Fibroblast of skin of left quadriceps (primary cell): ENCODE measurements around the gene SNCB.

Experiments used
- DNase-seq, 2 experiments: peaks; one replicate each; pipeline ENCODE4 v3.0.0-alpha.2; 2013; ENCODE audit warnings: low read depth in 2 of 2

SNCB gene

GRCh38 chr5:176660860-176661641, 30.7 kb upstream of the SNCB start:
- peak; percentile 14 to 37 for DNase-seq

- DNase-seq, result no peak
These were observed 30.2 kb upstream of the SNCB start for GRCh38 chr5:176660530-176660859.

- no peak for DNase-seq
These were observed 29.6 kb upstream of the SNCB start for GRCh38 chr5:176659860-176660461.

GRCh38 chr5:176659512-176659839, 29.1 kb upstream of the SNCB start:
- no peak for DNase-seq

- DNase-seq, result peak in 1 of 2 experiments; percentile 1
These were observed 28.6 kb upstream of the SNCB start for GRCh38 chr5:176658817-176659511.

GRCh38 chr5:176658007-176658599, 27.8 kb upstream of the SNCB start:
- peak; percentile 12 to 19 for DNase-seq

- DNase-seq, result no peak
These were observed 26.2 kb upstream of the SNCB start for GRCh38 chr5:176656467-176656990.

- no peak for DNase-seq
These were observed 24.5 kb upstream of the SNCB start for GRCh38 chr5:176654856-176655255.

- no peak for DNase-seq
These were observed 23.4 kb upstream of the SNCB start for GRCh38 chr5:176653401-176654385.

- DNase-seq, result no peak
These were observed 21.8 kb upstream of the SNCB start for GRCh38 chr5:176652136-176652535.

- DNase-seq, result no peak
These were observed 21.2 kb upstream of the SNCB start for GRCh38 chr5:176651472-176651980.

- no peak for DNase-seq
These were observed 20.1 kb upstream of the SNCB start for GRCh38 chr5:176650354-176650884.

- DNase-seq, result no peak
These were observed 18.3 kb upstream of the SNCB start for GRCh38 chr5:176648474-176649194.

- DNase-seq, result no peak
These were observed 17.6 kb upstream of the SNCB start for GRCh38 chr5:176647843-176648473.

- peak; percentile 97 for DNase-seq
These were observed 16.9 kb upstream of the SNCB start, which contains the start of gene TSPAN17 for GRCh38 chr5:176647030-176647842. Gene TSPAN17 (plus strand): TSS chr5:176647484. CDS start chr5:176647616, 132 bp downstream.

GRCh38 chr5:176646707-176647029, 16.3 kb upstream of the SNCB start:
- DNase-seq, result no peak

GRCh38 chr5:176646049-176646706, 15.8 kb upstream of the SNCB start:
- no peak for DNase-seq
